Skin of body (tissue), 2 donors: Measurements from ENCODE around the gene MS4A4A. TPM values are rescaled to one million over a fixed set of nuclear protein-coding genes. Genes with fewer than 3 reads are reported as not detected.

Experiments
- DNase-seq: peaks from one replicate; lab custom pipeline; 2025; lab: John Stamatoyannopoulos, UW
- total RNA-seq: library from RNA; depleted of rRNA; stranded (reverse); fragments of >200 nt; gene quantifications from one replicate; pipeline ENCODE4 v1.2.3, GENCODE V29; 2014

MS4A4A gene
- total RNA-seq, 1 donor from 2014 or later = 13.8 TPM

DNA sequence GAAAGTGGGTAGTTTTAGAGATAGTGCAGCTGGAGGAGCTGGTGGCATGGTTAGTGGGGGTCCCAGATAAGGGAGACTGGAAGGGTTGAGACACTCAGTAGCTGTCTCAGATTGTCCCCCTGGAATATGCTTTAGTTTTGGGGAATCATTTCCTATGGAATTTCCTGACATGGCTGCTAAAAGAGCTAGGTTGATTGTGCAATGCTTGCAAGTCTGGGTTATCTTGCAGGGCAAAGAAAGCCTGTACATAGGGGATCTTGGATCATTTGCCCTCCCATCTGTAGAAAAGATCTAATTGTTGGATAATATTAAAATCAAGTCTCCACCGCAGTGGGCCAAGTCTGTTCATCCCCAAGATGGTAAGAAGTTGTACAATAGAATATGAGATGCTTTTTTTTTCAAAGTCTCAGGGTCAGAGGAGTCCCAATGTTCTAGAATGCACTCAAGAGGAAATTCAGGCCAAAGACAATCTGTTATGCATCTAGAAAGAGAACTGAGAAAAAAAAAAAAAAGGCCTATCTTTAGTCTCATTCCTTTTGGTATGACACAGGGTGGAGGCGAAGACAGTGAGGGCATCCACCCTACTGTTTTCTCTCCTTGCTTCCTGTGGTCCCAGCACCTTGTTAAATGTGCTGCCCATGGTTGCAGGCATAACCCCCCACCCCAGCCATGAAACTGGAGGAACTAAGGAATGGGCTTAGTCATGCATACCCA, 66.8 kb downstream of the MS4A4A start:
- no peak for DNase-seq

DNA sequence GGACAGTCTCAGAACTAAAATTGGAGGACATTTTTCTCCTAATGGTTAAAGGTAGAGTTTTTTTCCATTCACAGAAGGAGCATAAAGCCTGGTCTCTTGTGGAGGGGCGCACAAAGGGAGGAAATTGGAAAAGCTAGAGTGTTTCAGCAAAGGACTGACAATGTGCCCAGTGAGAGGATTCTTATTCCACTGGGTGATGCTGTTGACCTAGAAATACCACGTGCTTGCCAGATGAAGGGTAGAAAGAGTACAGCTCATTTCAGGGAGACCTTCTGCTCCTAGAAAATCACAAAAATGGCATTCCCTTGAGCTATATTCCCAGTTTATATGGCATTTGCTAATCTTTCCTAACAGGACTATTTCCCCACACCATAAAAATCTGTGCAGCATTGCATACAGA, 67.7 kb downstream of the MS4A4A start:
- no peak for DNase-seq

DNA sequence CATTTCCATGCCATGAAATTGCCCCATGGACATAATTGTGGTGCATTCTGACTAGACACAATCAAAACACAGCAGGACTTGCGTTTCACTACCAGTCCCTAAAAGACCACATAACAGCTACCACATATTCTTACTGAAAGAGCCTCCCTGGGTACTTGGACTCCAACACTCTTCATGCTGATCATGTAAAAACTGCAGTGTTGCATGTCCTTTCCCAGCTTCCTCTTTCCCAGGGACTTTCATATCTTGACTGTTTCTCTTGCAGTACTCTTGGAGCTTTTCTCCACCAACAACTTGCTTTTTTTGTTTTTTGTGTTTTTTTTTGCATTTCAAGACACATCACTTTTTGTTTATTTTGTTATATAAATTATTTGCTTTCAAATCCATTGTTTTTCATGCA, 69.5 kb downstream of the MS4A4A start:
- no peak for DNase-seq

DNA sequence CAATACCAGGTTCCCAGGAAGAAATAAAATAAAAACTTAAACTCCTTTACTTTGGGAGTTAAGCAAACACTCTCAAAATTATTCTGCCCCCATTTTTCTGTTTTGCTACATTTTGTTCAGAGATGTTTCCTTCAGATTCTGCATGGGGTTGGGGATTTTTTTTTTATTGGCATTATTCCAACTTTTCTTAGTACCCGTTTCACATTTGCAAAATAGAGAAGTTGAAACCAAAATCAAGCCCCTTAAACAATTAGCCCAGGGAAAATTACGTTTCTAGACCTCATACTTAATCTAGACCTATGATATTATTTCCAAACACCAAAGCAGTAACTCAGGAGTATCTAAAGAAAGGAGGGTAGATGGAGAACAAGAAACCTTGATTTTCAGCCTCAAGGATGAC, 77.3 kb downstream of the MS4A4A start:
- no peak for DNase-seq

Other genes with a start within 250 kb of the MS4A4A start
- gene OOSP2, start 240.3 kb upstream of the MS4A4A start, total RNA-seq = not detected
- 18.1 TPM for gene MS4A3, start 224.0 kb upstream of the MS4A4A start, total RNA-seq
- 11.1 TPM for gene MS4A2, start 192.0 kb upstream of the MS4A4A start, total RNA-seq
- 33.6 TPM for gene MS4A6A, start 97.6 kb upstream of the MS4A4A start, total RNA-seq
- gene MS4A4E, start 37.5 kb upstream of the MS4A4A start, total RNA-seq = 0.49 TPM
- gene MS4A6E, start 46.6 kb downstream of the MS4A4A start, total RNA-seq = not detected
- gene MS4A7, start 97.9 kb downstream of the MS4A4A start, total RNA-seq = 8.4 TPM
- 0.20 TPM for gene MS4A14, start 115.8 kb downstream of the MS4A4A start, total RNA-seq
- gene MS4A5, start 148.9 kb downstream of the MS4A4A start, total RNA-seq = not detected
- gene MS4A1, start 175.2 kb downstream of the MS4A4A start, total RNA-seq = 0.39 TPM
- gene MS4A12, start 212.1 kb downstream of the MS4A4A start, total RNA-seq = not detected
- gene MS4A13, start 234.7 kb downstream of the MS4A4A start, total RNA-seq = not detected